HG03469 (cell line): ENCODE measurements around the gene ITK.
"Not testable (repeated sequence)": the region's sequence is repeated elsewhere in the genome, so short reads cannot be mapped to it uniquely, and the experiment has no call there.

ENCODE experiments used
- ATAC-seq: cut with Tn5 transposase; IDR thresholded peaks from one replicate; pipeline ENCODE4 v1.9.1; 2021; ENCODE audit warnings: mild to moderate bottlenecking, moderate library complexity, moderate number of reproducible peaks; ENCODE audit not compliant: unreplicated experiment

ITK gene

GRCh38 chr5:157167214-157167621 is 13.4 kb upstream of the ITK start:
- no peak for ATAC-seq

- ATAC-seq = no peak
These were observed 12.4 kb upstream of the ITK start for GRCh38 chr5:157168286-157168685.

GRCh38 chr5:157172403-157172802 is 8.2 kb upstream of the ITK start:
- peak; percentile 99 for ATAC-seq

DNA sequence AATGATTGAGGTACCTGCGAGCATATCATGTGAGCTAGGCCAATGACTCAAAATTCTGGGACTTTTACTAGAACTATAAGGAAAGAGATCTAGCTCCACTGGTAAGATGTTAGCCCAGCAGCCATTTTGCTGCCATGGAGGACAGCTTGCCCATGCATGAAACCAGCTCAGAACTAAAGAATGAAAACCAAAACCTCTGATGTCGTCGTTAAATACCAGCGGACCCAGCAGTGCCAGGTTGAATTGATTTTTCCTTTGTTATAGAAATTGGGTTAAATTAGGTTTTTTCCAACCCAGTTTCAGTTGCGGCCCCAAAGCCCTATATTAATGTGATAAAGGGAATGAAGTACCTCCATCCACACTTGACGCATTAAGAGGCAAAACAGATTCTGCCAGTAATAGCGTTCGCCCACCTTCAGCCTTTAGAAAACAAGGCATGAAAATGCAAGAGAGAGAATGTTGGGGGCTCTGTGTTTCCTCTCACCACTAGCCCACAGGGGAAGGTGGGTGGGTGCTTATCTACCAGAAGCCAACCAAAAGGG is 5.5 kb upstream of the ITK start:
- ATAC-seq = no peak

DNA sequence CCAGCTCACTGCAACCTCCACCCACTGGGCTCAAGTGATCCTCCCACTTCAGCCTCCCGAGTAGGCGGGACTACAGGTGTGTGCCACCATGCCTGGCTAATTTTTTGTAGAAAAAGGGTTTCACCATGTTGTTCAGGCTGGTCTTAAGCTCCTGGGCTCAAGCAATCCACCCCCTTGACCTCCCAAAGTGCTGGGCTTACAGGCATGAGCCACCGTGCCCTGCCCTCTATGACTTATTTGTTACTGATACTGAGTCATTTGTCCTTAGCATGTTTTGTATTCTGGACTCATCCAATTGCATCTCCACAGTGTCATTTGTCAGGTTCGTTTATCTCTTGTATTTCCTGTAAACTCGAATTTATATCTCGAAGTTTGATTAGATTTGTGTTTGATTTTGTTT is 2.7 kb upstream of the ITK start:
- no peak for ATAC-seq

- ATAC-seq = no peak
These were observed 1.7 kb upstream of the ITK start for GRCh38 chr5:157178966-157179365.

DNA sequence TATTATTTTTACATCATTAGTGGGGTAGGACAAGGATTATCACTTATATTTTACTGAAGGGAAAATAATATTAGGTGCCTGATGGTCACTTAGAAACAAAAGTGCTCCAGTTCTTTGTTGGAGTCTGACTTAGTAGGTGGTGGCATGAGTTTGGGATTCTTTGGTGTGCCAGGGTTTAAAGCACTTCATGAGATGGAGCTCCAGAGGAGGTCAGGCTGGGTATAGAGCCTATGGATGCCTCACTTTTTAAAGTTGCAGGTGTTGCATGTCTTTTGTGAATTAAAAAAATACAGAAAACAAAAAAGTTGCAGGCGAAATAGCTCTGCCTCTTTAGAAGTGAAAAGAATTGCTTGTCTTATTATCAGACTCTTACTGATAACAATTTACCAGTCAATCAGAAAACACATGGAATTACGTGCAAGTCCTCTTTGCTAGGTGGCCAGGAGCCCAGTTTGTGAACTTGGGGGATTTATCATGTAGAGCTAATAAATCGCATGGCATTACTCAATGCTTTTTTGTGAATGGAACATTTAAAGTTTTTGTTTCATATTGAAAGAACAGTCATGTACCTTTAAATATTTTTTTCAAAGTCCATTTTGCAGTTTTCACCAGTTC is 1.6 kb downstream of the ITK start:
- no peak for ATAC-seq

- no peak for ATAC-seq
These were observed 3.6 kb downstream of the ITK start for GRCh38 chr5:157184117-157184670.

GRCh38 chr5:157185122-157185521 is 4.5 kb downstream of the ITK start:
- ATAC-seq = not testable (repeated sequence)

- no peak for ATAC-seq
These were observed 5.8 kb downstream of the ITK start for GRCh38 chr5:157186309-157187045.

DNA sequence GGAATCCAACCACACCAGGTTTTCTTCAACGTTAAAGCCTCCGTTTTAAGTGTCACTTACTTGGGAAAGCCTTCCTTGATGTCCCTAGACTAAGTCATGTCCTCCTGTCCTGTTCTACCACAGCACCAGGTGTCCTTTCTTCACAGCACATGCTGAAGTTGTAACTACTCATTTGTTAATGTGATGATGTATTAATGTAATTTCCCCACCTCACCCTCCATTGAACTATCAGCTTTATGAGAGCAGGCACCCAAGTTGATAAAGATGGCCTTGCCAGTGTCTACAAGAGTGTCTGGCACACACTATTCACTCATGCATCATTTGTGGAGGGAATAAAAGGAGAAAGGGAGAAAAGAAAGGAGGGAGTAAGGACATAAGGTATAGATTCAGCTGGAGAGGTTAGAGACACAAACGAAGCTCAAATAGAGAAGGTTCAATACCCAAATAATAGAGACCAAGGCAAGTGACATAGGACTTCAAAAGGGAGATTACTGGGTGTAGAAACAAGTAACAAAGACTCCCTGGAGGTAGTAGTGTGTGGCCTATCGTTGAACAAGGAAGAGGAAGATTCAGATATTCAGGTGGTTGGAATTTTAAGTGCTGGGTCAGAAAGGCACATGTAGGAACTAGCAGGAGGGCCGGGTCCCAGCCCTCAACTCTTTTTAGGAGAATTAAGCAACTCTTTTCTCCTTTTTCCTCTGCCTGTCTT is 6.6 kb downstream of the ITK start:
- ATAC-seq = no peak

DNA sequence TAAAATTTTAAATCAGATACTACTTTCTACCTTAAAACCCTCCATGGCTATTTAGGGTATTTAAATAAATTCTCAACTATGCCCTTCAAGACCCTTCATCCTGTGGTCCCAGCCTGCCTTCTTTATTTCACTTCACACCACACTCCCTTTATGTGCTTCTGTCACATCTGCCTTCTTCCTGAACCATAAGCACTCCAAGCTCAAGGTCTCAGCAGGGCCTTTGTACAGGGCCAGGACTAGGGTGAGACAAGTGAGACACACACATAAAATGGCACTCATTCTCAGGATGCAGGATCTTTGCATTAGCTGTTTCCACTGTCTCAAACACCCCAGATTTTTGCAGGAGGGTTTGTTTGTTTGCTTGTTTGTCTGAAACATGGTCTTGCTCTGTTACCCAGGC is 7.6 kb downstream of the ITK start:
- ATAC-seq = no peak

DNA sequence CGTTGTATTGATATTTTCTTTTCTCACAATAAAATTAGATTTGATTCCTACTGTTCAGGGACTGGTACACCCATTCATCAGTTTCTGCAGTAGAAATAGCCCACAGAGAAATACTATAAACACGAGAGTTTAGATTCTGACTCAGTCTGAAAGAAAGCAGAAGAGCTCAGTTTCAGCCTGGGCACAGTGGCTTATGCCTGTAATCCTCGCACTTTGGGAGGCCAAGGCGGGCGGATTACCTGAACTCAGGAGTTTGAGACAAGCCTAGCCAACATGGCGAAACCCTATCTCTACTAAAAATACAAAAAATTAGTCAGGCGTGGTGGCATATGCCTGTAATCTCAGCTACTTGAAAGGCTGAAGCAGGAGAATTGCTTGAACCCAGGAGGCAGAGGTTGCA is 8.6 kb downstream of the ITK start:
- ATAC-seq = no peak

DNA sequence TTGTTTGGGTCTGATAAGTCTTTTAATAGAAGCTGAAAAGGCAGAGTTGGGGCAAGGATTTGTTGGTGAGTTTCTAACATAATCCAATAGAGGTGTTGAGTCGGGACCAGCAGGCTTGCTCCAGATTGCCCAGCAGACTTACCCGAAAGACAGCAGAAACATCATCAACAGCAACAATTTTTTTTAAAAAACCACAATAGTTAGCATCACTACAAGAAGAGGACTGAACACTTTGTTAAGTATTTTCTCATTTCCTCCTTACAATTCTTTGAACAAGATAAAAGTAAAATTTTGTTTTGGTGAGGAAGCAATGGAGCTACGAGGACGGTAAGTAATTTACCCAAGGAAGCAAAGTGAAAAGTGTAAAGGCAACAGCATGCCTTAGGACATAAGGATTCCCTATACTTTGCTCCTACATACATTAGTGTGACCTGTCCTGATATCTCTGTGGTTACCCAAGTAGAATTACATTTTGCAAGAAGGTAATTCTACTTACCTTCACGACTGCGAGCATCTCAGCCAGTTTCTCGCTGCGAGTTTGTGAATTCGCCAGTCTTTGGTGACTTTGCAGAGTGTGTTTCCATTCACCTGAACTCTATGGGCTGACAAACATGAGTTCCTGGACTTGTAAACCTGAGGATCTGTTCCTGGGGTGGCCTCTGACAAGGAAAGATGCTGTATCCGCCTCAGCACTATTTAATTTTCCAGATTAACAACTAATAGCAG is 13.2 kb downstream of the ITK start:
- ATAC-seq = no peak

GRCh38 chr5:157196045-157196444 is 15.4 kb downstream of the ITK start:
- ATAC-seq = no peak

GRCh38 chr5:157197086-157197485 is 16.4 kb downstream of the ITK start:
- no peak for ATAC-seq

DNA sequence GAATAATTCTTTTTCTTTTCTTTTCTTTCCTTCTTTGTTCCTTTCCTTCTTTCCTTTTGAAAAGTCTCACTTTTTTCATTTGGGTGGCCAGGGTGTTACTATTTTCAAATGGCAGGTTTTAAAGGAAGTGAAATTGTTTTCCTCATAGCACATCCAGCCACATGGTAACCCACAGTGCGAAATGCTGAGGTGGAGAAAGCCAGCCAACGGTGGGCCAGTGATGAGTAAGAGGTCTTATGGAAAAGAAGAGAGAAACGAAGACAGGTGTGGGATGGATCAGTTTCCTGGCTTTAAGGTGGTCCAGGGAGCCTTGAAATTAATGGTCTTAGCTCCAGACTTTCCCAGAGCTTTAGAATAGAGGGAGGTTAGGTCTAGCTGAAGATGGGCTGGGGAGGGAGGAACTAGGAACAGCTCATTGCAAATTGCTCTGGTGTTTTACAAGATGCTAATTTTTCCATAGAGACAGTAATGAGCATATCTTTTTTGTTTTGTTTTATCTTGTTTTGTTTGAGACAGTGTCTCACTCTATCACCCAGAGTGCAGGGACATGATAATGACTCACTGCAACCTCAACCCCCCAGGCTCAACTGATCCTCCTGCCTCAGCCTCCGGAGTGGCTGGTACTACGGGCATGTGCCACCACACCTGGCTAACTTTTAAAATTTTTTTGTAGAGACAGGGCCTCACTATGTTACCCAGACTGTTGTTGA is 17.8 kb downstream of the ITK start:
- ATAC-seq = no peak

DNA sequence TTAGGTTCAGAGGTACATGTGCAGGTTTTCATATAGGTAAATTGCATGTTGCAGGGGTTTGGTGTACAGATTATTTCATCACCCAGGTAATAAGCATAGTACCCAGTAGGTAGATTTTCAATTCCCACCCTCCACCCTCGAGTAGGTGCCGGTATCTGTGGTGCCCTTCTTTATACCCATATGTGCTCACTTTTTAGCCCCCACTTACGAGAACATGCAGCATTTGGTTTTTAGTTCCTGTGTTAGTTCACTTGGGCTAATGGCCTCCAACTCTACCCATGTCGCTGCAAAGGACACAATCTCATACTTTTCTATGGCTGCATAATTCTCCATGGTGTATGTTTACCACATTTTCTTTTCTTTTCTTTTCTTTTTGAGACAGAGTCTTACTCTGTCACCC is 21.2 kb downstream of the ITK start:
- no peak for ATAC-seq

DNA sequence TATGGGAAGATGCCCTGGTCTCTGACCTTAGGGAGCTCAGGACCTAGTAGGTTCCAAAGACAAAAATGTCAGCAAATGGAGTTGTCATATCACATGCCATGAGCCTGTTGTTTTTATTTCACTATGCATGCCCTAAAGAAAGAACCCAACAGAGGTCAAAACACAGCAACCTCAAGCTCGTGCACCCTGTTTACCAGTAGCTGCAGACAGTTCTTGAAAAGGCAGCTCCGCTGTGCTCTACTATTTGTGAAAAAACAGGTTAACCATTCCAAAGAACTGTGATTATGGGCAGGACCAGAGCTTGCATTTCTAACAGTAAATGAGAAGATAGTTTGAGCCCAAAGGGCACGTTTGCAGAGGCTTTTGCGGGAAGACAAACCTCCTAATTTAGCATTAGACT is 22.8 kb downstream of the ITK start:
- no peak for ATAC-seq

GRCh38 chr5:157204765-157205164 is 24.1 kb downstream of the ITK start:
- no peak for ATAC-seq
